H9 (cell line): ENCODE data around the gene SPATS1. TPM values are rescaled to one million over a fixed set of nuclear protein-coding genes. Genes with fewer than 3 reads are reported as not detected.

ENCODE experiments used
- DNase-seq: peaks from one replicate; pipeline ENCODE4 v3.0.0-alpha.2; 2017
- H2AFZ ChIP-seq: one replicate; pipeline ENCODE4 v1.6.1; 2013; ENCODE audit warnings: mild to moderate bottlenecking, low read length, control low read depth, moderate library complexity
- H2AK5ac ChIP-seq: 2 replicates; pipeline ENCODE4 v1.6.1; 2013; ENCODE audit warnings: low read length, control low read depth, mixed read lengths; ENCODE audit not compliant: insufficient read length
- H2BK120ac ChIP-seq: one replicate; pipeline ENCODE4 v1.6.1; 2013; ENCODE audit warnings: low read depth, mild to moderate bottlenecking, low read length, control low read depth, inconsistent platforms; ENCODE audit not compliant: poor library complexity, severe bottlenecking
- H2BK12ac ChIP-seq: 2 replicates; pipeline ENCODE4 v1.6.1; 2013; ENCODE audit warnings: low read length, control low read depth, mixed read lengths, low read depth; ENCODE audit not compliant: insufficient read length
- H2BK15ac ChIP-seq: 2 replicates; pipeline ENCODE4 v1.6.1; 2013; ENCODE audit warnings: low read depth, low read length, control low read depth
- H2BK20ac ChIP-seq: one replicate; pipeline ENCODE4 v1.6.1; 2013; ENCODE audit warnings: low read depth, mild to moderate bottlenecking, low read length, control low read depth, inconsistent platforms; ENCODE audit not compliant: poor library complexity, severe bottlenecking
- H2BK5ac ChIP-seq: 2 replicates; pipeline ENCODE4 v1.6.1; 2013; ENCODE audit warnings: low read length, control low read depth, mixed read lengths; ENCODE audit not compliant: insufficient read length
- H3K14ac ChIP-seq: 2 replicates; pipeline ENCODE4 v1.6.1; 2013; ENCODE audit warnings: low read length, control low read depth; ENCODE audit not compliant: insufficient read depth
- H3K18ac ChIP-seq: 2 replicates; pipeline ENCODE4 v1.6.1; 2013; ENCODE audit warnings: low read depth, mild to moderate bottlenecking, mixed read lengths, low read length, control low read depth; ENCODE audit not compliant: insufficient read length
- H3K23ac ChIP-seq: 2 replicates; pipeline ENCODE4 v1.6.1; 2013; ENCODE audit warnings: low read length, control low read depth, mixed read lengths, low read depth; ENCODE audit not compliant: insufficient read length
- H3K23me2 ChIP-seq: 2 replicates; pipeline ENCODE4 v1.6.1; 2013; ENCODE audit warnings: low read depth, mild to moderate bottlenecking, mixed read lengths, low read length, control low read depth; ENCODE audit not compliant: insufficient read length, poor library complexity, severe bottlenecking
- H3K27ac ChIP-seq: 2 replicates; pipeline ENCODE4 v1.5.1; 2013; ENCODE audit warnings: low read length, control low read depth, mixed read lengths, low read depth; ENCODE audit not compliant: insufficient read length
- H3K27me3 ChIP-seq: 2 replicates; pipeline ENCODE4 v1.6.1; 2013; ENCODE audit warnings: low read length, control low read depth, inconsistent platforms; ENCODE audit not compliant: insufficient read depth
- H3K4ac ChIP-seq: 2 replicates; pipeline ENCODE4 v1.6.1; 2013; ENCODE audit warnings: low read depth, mild to moderate bottlenecking, control low read depth, inconsistent platforms, low read length, moderate library complexity
- H3K4me1 ChIP-seq: 2 replicates; pipeline ENCODE4 v1.6.1; 2013; ENCODE audit warnings: low read length, control low read depth, inconsistent platforms; ENCODE audit not compliant: insufficient read depth
- H3K4me2 ChIP-seq: 2 replicates; pipeline ENCODE4 v1.6.1; 2013; ENCODE audit warnings: low read length, control low read depth, mixed read lengths; ENCODE audit not compliant: insufficient read length, insufficient read depth
- H3K56ac ChIP-seq: 2 replicates; pipeline ENCODE4 v1.6.1; 2013; ENCODE audit warnings: low read depth, mild to moderate bottlenecking, mixed read lengths, low read length, control low read depth; ENCODE audit not compliant: insufficient read length
- H3K79me1 ChIP-seq: 2 replicates; pipeline ENCODE4 v1.6.1; 2013; ENCODE audit warnings: low read depth, mild to moderate bottlenecking, moderate library complexity, low read length, control low read depth, inconsistent platforms; ENCODE audit not compliant: insufficient read depth, poor library complexity, severe bottlenecking
- H3K79me2 ChIP-seq: 2 replicates; pipeline ENCODE4 v1.6.1; 2013; ENCODE audit warnings: low read length, control low read depth, inconsistent platforms; ENCODE audit not compliant: insufficient read depth
- H3K9ac ChIP-seq: 2 replicates; pipeline ENCODE4 v1.6.1; 2013; ENCODE audit warnings: low read length, control low read depth, mixed read lengths; ENCODE audit not compliant: insufficient read length; ENCODE audit errors: extremely low read depth
- H3K9me3 ChIP-seq: one replicate; pipeline ENCODE4 v1.6.1; 2013; ENCODE audit warnings: low read depth, low read length, inconsistent platforms; ENCODE audit not compliant: control insufficient read depth
- H3T11ph ChIP-seq: one replicate; pipeline ENCODE4 v1.6.1; 2013; ENCODE audit warnings: mild to moderate bottlenecking, low read length, control low read depth, inconsistent platforms
- H4K20me1 ChIP-seq: one replicate; pipeline ENCODE4 v1.6.1; 2013; ENCODE audit not compliant: control insufficient read depth, insufficient read length, insufficient read depth
- H4K5ac ChIP-seq: 2 replicates; pipeline ENCODE4 v1.6.1; 2013; ENCODE audit warnings: low read depth, mild to moderate bottlenecking, mixed read lengths, low read length, control low read depth; ENCODE audit not compliant: insufficient read length
- H4K8ac ChIP-seq: replicated peaks from 2 replicates; pipeline ENCODE4 v1.6.1; 2013; ENCODE audit warnings: low read length, control low read depth, mixed read lengths, low read depth; ENCODE audit not compliant: insufficient read length
- H4K91ac ChIP-seq: 2 replicates; pipeline ENCODE4 v1.6.1; 2013; ENCODE audit warnings: low read depth, mild to moderate bottlenecking, moderate library complexity, mixed read lengths, low read length, control low read depth; ENCODE audit not compliant: insufficient read length
- H3K27ac Mint-ChIP-seq, 3 experiments: 2 replicates in 2 of 3; 3 replicates in 1 of 3; pipeline ENCODE4 v1.8.0; 2020 to 2021; ENCODE audit warnings: mixed read lengths in 3 of 3, mild to moderate bottlenecking in 1 of 3, moderate library complexity in 1 of 3
- H3K27me3 Mint-ChIP-seq: 2 replicates; pipeline ENCODE4 v1.8.0; 2021; ENCODE audit warnings: low read depth, mild to moderate bottlenecking, moderate library complexity, mixed read lengths
- H3K36me3 Mint-ChIP-seq, 3 experiments: 2 replicates in 2 of 3; 3 replicates in 1 of 3; pipeline ENCODE4 v1.8.0; 2020 to 2021; ENCODE audit warnings: low read depth in 3 of 3, mixed read lengths in 3 of 3; ENCODE audit not compliant: insufficient read depth in 1 of 3
- H3K4me1 Mint-ChIP-seq, 2 experiments: 2 replicates each; pipeline ENCODE4 v1.8.0; 2020; ENCODE audit warnings: mixed read lengths in 2 of 2
- H3K4me3 Mint-ChIP-seq, 2 experiments: 2 replicates in 1 of 2; 3 replicates in 1 of 2; pipeline ENCODE4 v1.8.0; 2020 to 2021; ENCODE audit warnings: mild to moderate bottlenecking in 2 of 2, mixed read lengths in 2 of 2, moderate library complexity in 1 of 2
- H3K9me3 Mint-ChIP-seq, 2 experiments: 2 replicates in 1 of 2; 3 replicates in 1 of 2; pipeline ENCODE4 v1.8.0; 2020; ENCODE audit warnings: mild to moderate bottlenecking in 2 of 2, mixed read lengths in 2 of 2, moderate library complexity in 1 of 2
- CTCF ChIP-seq: fragments of 200-600 bp; sonication (generic); conservative IDR thresholded peaks from 3 replicates; pipeline ENCODE4 v1.8.0; 2021; ENCODE audit warnings: antibody characterized with exemption, mild to moderate bottlenecking
- WGBS: extraction: QIAGEN DNeasy Blood & Tissue Kit; methylation state at CpG from one replicate; pipeline ENCODE4 v1.1.7; 2013; ENCODE audit warnings: missing lambda C conversion rate, low lambda C conversion rate, mixed read lengths; ENCODE audit not compliant: insufficient read length; ENCODE audit errors: extremely low coverage; 5-methylcytosine and 5-hydroxymethylcytosine counted together
- total RNA-seq: library from RNA; stranded (reverse); gene quantifications from 2 replicates; pipeline ENCODE4 v1.2.1, GENCODE V29; 2021

The SPATS1 gene
- total RNA-seq, 1 experiment from 2014 or later: not detected

- no peak overlapping the region for H4K5ac ChIP-seq
- no peak overlapping the region for H2BK120ac ChIP-seq
- Mint-ChIP-seq H3K9me3 (no peaks in the 10 kb centered on the region), H3K36me3 (no peaks in the 10 kb centered on the region), H3K4me3 (no peak overlapping the region), H3K4me1 (peaks cover 0 to 4% of the 10 kb centered on the region in 2 experiments; a peak in 1 of 4 replicates), H3K27me3 (no peaks in the 10 kb centered on the region; the same call in 1 of the 2 replicates), H3K27ac (no peak overlapping the region)
- H2BK12ac ChIP-seq: no peak overlapping the region
- H3K9me3 ChIP-seq: no peaks in the 10 kb centered on the region
- H4K91ac ChIP-seq: no peak overlapping the region
- WGBS: no CpG with 5 or more reads among the region's 3 CpGs
- no peak overlapping the region for H3K4ac ChIP-seq
- no peak for DNase-seq
- no peak overlapping the region for H3K27ac ChIP-seq
- no peak overlapping the region for H2AFZ ChIP-seq
- no peaks in the 10 kb centered on the region for H3K79me1 ChIP-seq
- H4K20me1 ChIP-seq: no peaks in the 10 kb centered on the region
- no peak overlapping the region for H3K18ac ChIP-seq
- H3T11ph ChIP-seq: no peak overlapping the region
- H3K9ac ChIP-seq: no peak overlapping the region
- H3K79me2 ChIP-seq: no peaks in the 10 kb centered on the region
- H3K56ac ChIP-seq: no peak overlapping the region
- H2BK20ac ChIP-seq: no peak overlapping the region
- no peaks in the 10 kb centered on the region for H3K27me3 ChIP-seq
- no peak overlapping the region for H3K14ac ChIP-seq
- no peak overlapping the region for H4K8ac ChIP-seq
- no peak overlapping the region for H3K4me2 ChIP-seq
- H3K4me1 ChIP-seq: no peaks in the 10 kb centered on the region
- no peak overlapping the region for H2AK5ac ChIP-seq
- no peak overlapping the region for H3K23ac ChIP-seq
- no peak overlapping the region for H2BK5ac ChIP-seq
- no peaks in the 10 kb centered on the region for H3K23me2 ChIP-seq
- H2BK15ac ChIP-seq: no peak overlapping the region
- no peak for TF ChIP-seq CTCF
These were observed 24.3 kb downstream of the SPATS1 start for GRCh38 chr6:44366781-44367180.
